Measurements from ENCODE around the gene ATP11C.

ATP11C gene

DNA sequence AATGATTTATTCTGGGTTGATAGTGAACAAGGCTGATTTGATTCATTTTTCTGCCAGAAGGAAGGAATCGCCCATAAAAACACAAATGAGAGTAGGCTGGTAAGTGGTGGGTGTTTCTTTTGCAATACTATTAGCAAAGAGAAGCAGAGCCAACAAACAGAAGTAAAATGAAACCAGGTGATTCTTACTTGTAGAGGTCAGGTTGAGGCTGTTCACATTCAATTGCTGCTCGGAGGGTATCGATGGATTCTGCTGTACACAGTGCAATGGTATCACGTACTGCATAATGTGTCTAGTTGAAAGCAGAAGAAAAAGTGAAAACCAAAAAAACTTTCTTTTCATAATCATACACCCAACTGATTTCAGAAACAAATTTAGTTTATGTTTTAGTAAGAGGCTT is 130.8 kb downstream of the ATP11C start:
- no peak for DNase-seq

GRCh38 chrX:139801397-139801813 is 131.4 kb downstream of the ATP11C start:
- no peak for DNase-seq

- DNase-seq = no peak
Observed at GRCh38 chrX:139798701-139799100, 134.2 kb downstream of the ATP11C start.

DNA sequence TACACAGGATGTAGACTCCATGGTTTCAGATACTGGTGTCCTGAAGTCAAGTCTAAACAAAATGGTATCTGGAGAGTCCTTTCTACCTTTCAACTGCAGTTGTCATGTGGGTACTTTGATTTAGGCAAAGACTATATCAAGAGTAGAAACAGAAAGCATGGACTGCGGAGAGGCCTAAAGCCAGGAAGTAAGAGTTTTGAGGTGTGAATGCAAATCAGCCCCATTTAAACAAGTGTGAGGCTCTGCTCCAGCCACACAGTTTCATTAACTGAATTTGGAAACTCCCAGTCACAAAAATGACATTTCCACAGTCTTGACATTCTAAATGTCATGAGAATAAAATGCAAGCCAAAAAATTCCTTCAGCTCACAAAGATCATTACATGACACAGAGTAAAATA is 137.7 kb downstream of the ATP11C start:
- no peak for DNase-seq

GRCh38 chrX:139787601-139788000 is 145.3 kb downstream of the ATP11C start:
- no peak for DNase-seq

GRCh38 chrX:139784807-139785206 is 148.0 kb downstream of the ATP11C start:
- DNase-seq = no peak

DNA sequence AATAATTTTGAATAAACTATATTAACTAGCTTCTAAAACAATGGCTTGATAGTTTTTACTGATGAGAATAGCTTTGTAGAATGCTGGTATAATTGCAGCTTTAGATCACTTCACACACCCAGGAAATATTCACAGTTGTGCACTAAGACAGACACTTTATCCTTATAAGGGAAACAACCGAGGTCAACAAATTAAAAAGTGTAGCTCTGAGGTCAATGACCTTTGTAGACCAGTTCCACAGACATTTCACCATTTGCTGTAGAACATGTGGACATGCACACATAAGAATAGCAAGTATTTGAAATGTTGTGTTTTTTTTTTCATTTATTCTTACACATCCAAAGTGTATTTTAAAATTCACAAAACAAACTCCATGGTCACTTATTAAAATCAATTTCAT is 148.9 kb downstream of the ATP11C start:
- no peak for DNase-seq

DNA sequence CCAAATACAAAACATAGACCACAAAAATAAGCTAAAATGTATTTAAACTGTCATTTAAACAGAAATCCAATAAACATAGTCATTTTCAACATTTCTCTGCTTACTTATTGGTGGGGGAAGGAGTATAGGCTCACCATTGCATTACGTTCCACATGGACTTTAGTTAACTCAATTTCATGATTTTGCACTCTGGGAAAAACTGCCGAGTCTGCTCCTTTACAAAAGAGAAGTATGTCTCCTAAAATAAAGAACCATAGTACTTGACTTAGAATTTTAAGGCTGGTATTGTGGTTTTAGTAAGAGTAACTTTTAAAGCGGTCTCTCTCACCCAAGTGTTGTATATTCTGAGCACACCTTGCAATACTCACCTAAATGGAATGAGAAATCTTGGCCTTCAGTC is 149.8 kb downstream of the ATP11C start:
- no peak for DNase-seq

DNA sequence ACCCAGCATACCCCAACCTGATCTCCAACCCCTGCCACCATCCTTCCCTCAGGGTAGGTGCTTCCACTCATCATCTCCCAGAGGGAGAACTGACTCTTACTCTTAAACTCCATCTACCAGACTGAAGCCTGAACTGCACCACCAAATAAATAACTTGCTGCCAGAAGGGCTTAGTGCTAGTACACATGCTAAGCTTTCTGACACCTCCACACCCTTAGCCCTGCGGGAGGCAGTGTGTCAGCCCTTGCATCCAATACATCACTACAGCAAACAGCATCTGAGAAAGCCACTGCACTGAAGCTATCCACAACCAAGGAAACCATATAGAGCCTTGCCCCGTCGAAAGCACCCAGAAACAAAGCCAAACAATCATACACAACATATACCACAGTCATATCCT is 156.3 kb downstream of the ATP11C start:
- no peak for DNase-seq

DNA sequence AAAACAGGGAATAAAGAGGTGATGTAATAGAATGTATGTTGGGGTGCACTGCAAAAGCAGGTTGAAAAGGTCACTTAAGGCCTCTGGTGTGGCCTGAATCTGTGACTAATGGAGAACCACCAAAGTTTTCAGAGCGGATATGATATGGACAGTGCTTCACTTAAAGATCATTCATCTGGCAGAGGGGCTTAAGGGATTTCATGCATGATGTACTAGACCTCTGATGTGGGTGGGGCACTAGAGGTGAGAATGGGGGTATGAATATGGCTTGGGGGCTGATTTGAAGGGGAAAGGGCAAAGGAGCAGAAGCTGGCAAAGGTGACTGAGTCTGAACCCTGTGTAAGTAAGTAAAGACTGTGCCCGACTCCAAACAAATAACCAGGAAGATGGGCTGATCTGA is 162.5 kb downstream of the ATP11C start:
- no peak for DNase-seq

DNA sequence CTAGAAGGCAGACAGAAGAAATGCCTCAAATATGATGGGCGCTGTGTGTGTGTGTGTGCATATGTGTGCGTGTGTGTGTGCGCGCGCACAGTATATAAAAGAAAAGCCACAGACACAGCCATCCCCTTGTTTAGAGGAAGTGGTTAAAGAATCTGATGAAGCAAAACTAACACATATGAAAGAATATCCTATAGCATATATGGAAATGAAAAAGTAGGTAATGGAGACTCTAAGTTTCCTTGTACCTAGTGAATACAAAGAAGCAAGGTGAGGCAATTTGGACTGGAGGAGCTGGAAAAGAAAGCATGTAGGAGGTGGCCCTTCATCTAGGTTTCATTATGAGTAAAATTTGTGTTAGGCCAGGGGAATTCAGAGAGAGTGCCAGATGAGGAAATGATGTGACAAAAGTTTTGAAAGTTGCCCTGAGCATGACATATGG is 166.3 kb downstream of the ATP11C start:
- no peak for DNase-seq

- no peak for DNase-seq
Observed at GRCh38 chrX:139762400-139763183, 170.3 kb downstream of the ATP11C start.

- DNase-seq = no peak
Observed at GRCh38 chrX:139759637-139760036, 173.2 kb downstream of the ATP11C start.

- DNase-seq = no peak
Observed at GRCh38 chrX:139758809-139759208, 174.0 kb downstream of the ATP11C start.

- DNase-seq = no peak
Observed at GRCh38 chrX:139758250-139758649, 174.6 kb downstream of the ATP11C start.

DNA sequence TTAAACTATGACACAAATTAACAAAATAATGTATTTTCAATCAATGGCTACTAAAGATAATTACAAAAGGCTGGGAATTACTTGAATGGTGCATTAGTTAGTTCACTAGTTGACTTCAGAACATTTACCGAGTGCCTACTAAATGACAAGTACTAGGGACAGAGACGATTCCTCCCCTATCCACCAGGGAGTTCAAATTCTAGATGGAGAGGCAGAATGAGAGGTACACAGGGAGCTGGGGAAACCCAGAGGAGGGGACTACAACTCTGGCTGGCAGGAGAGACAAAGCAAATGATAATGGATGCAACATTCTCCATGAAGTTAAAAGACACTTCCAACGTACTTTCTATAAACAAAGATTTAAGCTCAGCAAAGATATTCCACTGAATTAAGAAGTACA is 181.8 kb downstream of the ATP11C start:
- DNase-seq = no peak

DNA sequence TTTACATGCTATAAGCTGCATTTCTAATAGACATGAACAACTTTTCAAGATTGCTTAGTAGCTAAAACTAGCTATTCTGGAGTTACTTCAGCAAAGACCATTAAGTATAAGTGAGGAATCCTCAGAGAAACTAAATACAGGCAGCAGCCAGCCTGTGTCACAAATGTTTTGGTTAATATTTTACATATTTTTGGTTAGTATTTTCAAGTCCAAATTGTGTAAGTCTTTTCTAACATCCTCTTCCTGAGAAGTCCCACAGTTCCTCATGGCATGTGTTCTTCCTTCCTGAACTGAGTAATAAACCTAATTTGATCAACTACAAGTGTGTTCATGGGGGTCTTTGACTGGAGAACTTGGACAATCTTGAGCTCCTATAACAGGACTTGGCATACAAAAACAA is 182.5 kb downstream of the ATP11C start:
- DNase-seq = no peak

DNA sequence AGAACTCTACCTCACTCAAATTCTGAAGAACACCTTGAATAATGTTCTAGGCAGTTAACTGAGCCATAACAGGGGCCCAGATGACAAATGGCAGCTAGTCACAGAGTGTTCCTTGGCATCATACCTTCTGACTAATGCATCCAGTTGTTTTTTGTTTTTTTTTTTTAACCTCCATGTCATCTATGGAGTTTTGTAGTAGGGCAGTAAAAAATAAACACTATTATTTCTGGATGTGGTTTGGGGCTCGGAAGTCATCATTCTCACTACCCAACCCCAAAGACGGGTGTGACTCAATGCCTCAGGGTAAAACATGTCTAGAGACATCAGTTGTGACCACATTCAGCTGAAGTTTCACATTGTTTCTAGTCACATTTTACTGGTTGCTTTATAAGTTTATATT is 193.7 kb downstream of the ATP11C start:
- DNase-seq = no peak

DNA sequence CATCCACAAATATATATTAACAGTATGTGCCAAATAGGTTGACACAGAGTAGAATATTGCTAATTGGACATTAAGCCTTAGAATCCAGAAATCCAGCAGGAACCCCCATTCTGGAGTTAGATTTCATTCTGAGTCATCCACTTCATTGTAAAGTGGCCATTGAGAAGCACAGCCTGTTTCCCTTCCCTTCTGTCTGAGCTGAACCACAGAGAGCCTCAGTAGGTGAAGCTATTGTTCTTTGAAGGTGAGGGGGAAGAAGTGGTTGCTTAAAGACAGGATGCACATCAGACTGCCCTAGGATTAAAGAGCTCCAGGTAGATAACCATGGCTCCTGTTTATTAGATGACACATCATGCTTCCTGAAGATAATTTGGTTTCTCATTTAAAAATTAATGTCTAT is 194.3 kb downstream of the ATP11C start:
- DNase-seq = no peak

GRCh38 chrX:139736151-139736550 is 196.7 kb downstream of the ATP11C start:
- DNase-seq = no peak

GRCh38 chrX:139734996-139735395 is 197.9 kb downstream of the ATP11C start:
- no peak for DNase-seq

DNA sequence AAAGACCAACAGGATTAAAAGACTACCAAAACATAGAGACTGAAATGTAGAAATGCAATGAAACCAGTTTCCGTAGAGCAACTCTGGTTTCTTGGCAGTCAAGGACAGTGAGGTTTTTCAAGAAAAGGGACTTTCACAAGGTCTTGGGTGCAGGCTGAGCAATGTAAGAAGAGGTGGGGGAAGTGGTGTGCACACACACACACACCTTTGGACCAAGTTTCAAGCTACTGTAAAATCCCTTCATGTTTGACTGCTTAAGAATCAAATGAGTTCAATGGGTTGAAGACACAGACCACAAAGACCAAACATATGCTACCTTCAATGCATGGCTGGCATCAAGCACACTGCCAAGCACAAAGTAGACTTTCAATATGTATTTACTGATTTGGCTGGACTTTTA is 207.1 kb downstream of the ATP11C start:
- no peak for DNase-seq

DNA sequence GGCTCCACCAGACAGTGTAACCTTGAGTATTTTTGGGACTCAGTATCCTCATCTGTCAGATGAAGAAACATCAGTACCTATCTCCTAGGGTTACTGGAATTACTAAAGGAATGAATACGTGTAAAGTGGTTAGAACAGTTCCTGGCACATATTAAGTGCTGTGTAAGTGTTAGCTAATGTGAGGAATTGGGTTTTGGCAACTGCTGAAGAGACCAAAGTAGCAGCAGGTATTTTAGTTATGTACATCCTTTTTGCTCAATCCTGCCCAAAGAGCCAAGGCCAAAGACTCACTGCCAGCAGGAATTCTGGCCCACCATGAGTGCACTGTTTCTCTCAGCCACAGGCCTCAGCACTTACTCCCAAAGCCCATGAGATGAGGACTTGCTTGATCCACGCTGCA is 208.2 kb downstream of the ATP11C start:
- no peak for DNase-seq

DNA sequence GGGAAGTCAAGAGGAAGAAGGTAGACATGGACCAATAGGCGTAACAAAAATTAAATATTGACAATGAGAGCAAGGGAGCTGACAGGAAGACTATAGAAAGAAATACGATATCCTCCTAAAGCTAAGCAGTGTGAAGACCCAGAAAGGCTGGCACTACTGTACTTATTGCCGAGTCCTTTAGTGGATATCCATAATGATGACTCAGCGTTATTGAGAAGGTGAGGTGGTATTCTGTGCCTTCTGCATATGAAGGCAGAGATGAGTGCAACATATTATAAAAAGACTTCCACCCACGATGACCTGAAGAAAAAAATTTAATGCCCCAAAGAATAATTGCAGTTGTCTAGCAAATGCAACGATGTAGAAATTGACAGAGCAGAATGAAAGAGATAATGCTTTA is 211.9 kb downstream of the ATP11C start:
- DNase-seq = no peak

DNA sequence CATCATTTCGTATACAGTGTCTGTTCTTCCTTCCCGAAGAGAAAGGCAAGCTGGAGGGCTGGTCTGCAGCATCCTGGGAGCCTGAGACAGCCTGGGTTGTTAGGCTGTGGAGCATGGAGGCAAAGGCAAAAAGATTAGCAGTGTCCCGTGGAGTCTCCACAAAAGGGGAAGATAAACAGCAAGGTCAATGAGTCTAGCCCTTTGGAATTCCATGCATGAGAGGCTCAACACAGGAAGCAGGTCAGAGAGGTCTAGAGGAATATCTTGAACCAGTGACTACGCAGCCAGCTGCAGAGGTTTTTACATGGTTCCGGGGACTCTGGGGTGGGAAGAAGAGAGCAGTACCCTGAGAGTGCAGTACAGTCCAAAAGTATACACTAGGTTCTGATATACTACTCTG is 212.7 kb downstream of the ATP11C start:
- no peak for DNase-seq
